Measurements from ENCODE around the gene USF1. TPM values are rescaled to one million over a fixed set of nuclear protein-coding genes. Genes with fewer than 3 reads are reported as not detected.

The USF1 gene
- total and polyA plus RNA-seq, 2 donors from 2014 or later, result 48.7 to 56.1 TPM

GRCh38 chr1:161091093-161091492 lies 45.3 kb upstream of the USF1 start:
- intact Hi-C loops (cut with DNase I), result no loop called here
- no peak overlapping the region for H3K4me3 ChIP-seq (ENCODE audit: low read length in 3 of 3)
- no peaks in the 10 kb centered on the region for H3K27me3 ChIP-seq (ENCODE audit: control insufficient read depth, insufficient read depth, low read length)
- no peak for DNase-seq
- H3K4me1 ChIP-seq (ENCODE audit: control insufficient read depth in 2 of 3, insufficient read depth in 2 of 3, low read depth in 1 of 3, low read length in 3 of 3), result peaks cover 0 to 9% (median 4%) of the 10 kb centered on the region in 3 donors
- H3K9ac ChIP-seq (ENCODE audit: low read length in 3 of 3), result no peak overlapping the region
- no peaks in the 10 kb centered on the region for H3K36me3 ChIP-seq (ENCODE audit: control insufficient read depth in 2 of 3, insufficient read depth in 3 of 3, low read length in 3 of 3)
- no peak for FAIRE-seq
- no peak for TF ChIP-seq CTCF (IDR thresholded peaks at IDR 0.05; ENCODE audit: borderline replicate concordance, extremely low read depth, insufficient read depth)
- H3K9me3 ChIP-seq (ENCODE audit: control insufficient read depth in 2 of 3, insufficient read depth in 1 of 3, low read length in 3 of 3), result no peaks in the 10 kb centered on the region
- H3K27ac ChIP-seq (ENCODE audit: low read depth in 2 of 2, low read length in 2 of 2), result no peak overlapping the region

GRCh38 chr1:161090617-161091016 lies 44.8 kb upstream of the USF1 start:
- Histone ChIP-seq H3K27me3 (ENCODE audit: control insufficient read depth, insufficient read depth, low read length) (no peaks in the 10 kb centered on the region), H3K4me3 (ENCODE audit: low read length in 3 of 3) (no peak overlapping the region), H3K27ac (ENCODE audit: low read depth in 2 of 2, low read length in 2 of 2) (no peak overlapping the region), H3K9ac (ENCODE audit: low read length in 3 of 3) (no peak overlapping the region), H3K9me3 (ENCODE audit: control insufficient read depth in 2 of 3, insufficient read depth in 1 of 3, low read length in 3 of 3) (no peaks in the 10 kb centered on the region), H3K36me3 (ENCODE audit: control insufficient read depth in 2 of 3, insufficient read depth in 3 of 3, low read length in 3 of 3) (no peaks in the 10 kb centered on the region), H3K4me1 (ENCODE audit: control insufficient read depth in 2 of 3, insufficient read depth in 2 of 3, low read depth in 1 of 3, low read length in 3 of 3) (peaks cover 0 to 9% (median 4%) of the 10 kb centered on the region in 3 donors)
- no peak for DNase-seq
- FAIRE-seq, result no peak
- intact Hi-C loops (cut with DNase I), result no loop called here
- no peak for TF ChIP-seq CTCF (IDR thresholded peaks at IDR 0.05; ENCODE audit: borderline replicate concordance, extremely low read depth, insufficient read depth)

DNA sequence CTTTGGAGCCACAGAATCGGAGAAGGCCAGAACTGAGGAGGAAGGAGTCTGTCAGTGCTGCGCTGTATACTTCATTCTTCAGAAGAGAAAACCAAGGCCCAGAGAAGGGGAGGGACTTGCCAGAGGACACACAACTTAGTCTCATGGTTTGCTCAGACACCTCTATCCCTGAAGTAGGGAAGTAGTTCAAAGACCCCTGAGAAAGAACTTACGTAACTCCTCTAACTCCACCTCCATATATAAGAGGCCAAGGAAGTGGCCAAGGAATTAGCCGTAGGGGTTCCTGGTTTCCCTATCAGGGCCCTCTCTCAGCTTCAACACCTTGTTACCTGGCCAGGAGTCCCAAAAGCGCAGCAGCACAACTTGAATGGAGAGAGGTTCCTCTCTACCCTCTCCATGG lies 44.2 kb upstream of the USF1 start:
- no peak overlapping the region for H3K4me3 ChIP-seq (ENCODE audit: low read length in 3 of 3)
- peak overlapping the region in 1 of 2 donors; percentile 49 for H3K27ac ChIP-seq (ENCODE audit: low read depth in 2 of 2, low read length in 2 of 2)
- intact Hi-C loops (cut with DNase I), result loop anchor here (5.0 kb wide), 1 partner anchor 88 kb away; no protein-coding TSS in a partner anchor

More for the DNA sequence above, 44.2 kb upstream of the USF1 start:
- H3K9ac ChIP-seq (ENCODE audit: low read length in 3 of 3), result no peak overlapping the region
- H3K9me3 ChIP-seq (ENCODE audit: control insufficient read depth in 2 of 3, insufficient read depth in 1 of 3, low read length in 3 of 3), result no peaks in the 10 kb centered on the region
- no peak for TF ChIP-seq CTCF (IDR thresholded peaks at IDR 0.05; ENCODE audit: borderline replicate concordance, extremely low read depth, insufficient read depth)
- DNase-seq (no peak), FAIRE-seq (no peak)
- no peaks in the 10 kb centered on the region for H3K36me3 ChIP-seq (ENCODE audit: control insufficient read depth in 2 of 3, insufficient read depth in 3 of 3, low read length in 3 of 3)
- H3K27me3 ChIP-seq (ENCODE audit: control insufficient read depth, insufficient read depth, low read length), result no peaks in the 10 kb centered on the region
- peaks cover 0 to 9% (median 4%) of the 10 kb centered on the region in 3 donors for H3K4me1 ChIP-seq (ENCODE audit: control insufficient read depth in 2 of 3, insufficient read depth in 2 of 3, low read depth in 1 of 3, low read length in 3 of 3)

Measured in kidney (tissue), 14 donors.